Measurements from ENCODE around the gene PTPRG. TPM values are rescaled to one million over a fixed set of nuclear protein-coding genes. Genes with fewer than 3 reads are reported as not detected.

The PTPRG gene
- total RNA-seq, 4 donors from 2014 or later: 8.4 to 37.3 (median 14.9) TPM

GRCh38 chr3:61669203-61669602 is 107.8 kb downstream of the PTPRG start:
- H3K4me3 ChIP-seq (ENCODE audit: low read depth, poor library complexity, severe bottlenecking): no peak overlapping the region
- DNase-seq (ENCODE audit: low spot score in 2 of 2): no peak
- TF ChIP-seq POLR2A (IDR thresholded peaks at IDR 0.05): no peak
- TF ChIP-seq CTCF (IDR thresholded peaks at IDR 0.05): no peak
- intact Hi-C loops (cut with DNase I; ENCODE audit: low total_unique reads): no loop called here
- 74 to 80% methylated on average over 3 of the region's 3 CpGs for WGBS, 2 donors

- no peak for DNase-seq (ENCODE audit: low spot score in 2 of 2)
- intact Hi-C loops (cut with DNase I; ENCODE audit: low total_unique reads): no loop called here
- 71 to 72% methylated on average over 6 of the region's 6 CpGs for WGBS, 2 donors
Measured at GRCh38 chr3:61669668-61670299, 108.4 kb downstream of the PTPRG start.

GRCh38 chr3:61673651-61674050 is 112.3 kb downstream of the PTPRG start:
- TF ChIP-seq POLR2A (IDR thresholded peaks at IDR 0.05) (no peak), CTCF (IDR thresholded peaks at IDR 0.05) (no peak)
- H3K4me3 ChIP-seq (ENCODE audit: low read depth, poor library complexity, severe bottlenecking): no peak overlapping the region
- intact Hi-C loops (cut with DNase I; ENCODE audit: low total_unique reads): no loop called here
- DNase-seq (ENCODE audit: low spot score in 2 of 2): no peak
- 59 to 62% methylated on average over 3 of the region's 3 CpGs for WGBS, 2 donors

More at GRCh38 chr3:61669668-61670299, 108.4 kb downstream of the PTPRG start:
- no peak for TF ChIP-seq POLR2A (IDR thresholded peaks at IDR 0.05)
- TF ChIP-seq CTCF (IDR thresholded peaks at IDR 0.05): no peak
- H3K4me3 ChIP-seq (ENCODE audit: low read depth, poor library complexity, severe bottlenecking): no peak overlapping the region

- intact Hi-C loops (cut with DNase I; ENCODE audit: low total_unique reads): no loop called here
- no peak for DNase-seq (ENCODE audit: low spot score in 2 of 2)
- WGBS, 2 donors: 45 to 55% methylated on average over 1 of the region's 1 CpG
- no peak overlapping the region for H3K4me3 ChIP-seq (ENCODE audit: low read depth, poor library complexity, severe bottlenecking)
- TF ChIP-seq CTCF (IDR thresholded peaks at IDR 0.05) (no peak), POLR2A (IDR thresholded peaks at IDR 0.05) (no peak)
Measured at GRCh38 chr3:61674596-61674995, 113.2 kb downstream of the PTPRG start.

GRCh38 chr3:61679026-61679425 is 117.7 kb downstream of the PTPRG start:
- TF ChIP-seq POLR2A (IDR thresholded peaks at IDR 0.05): no peak
- no peak for TF ChIP-seq CTCF (IDR thresholded peaks at IDR 0.05)
- H3K4me3 ChIP-seq (ENCODE audit: low read depth, poor library complexity, severe bottlenecking): no peak overlapping the region
- intact Hi-C loops (cut with DNase I; ENCODE audit: low total_unique reads): no loop called here
- WGBS, 2 donors: 84 to 87% methylated on average over 4 of the region's 4 CpGs
- DNase-seq (ENCODE audit: low spot score in 2 of 2): no peak

- no peak for TF ChIP-seq POLR2A (IDR thresholded peaks at IDR 0.05)
- no peak for TF ChIP-seq CTCF (IDR thresholded peaks at IDR 0.05)
- 81 to 86% methylated on average over 3 of the region's 3 CpGs for WGBS, 2 donors
- no peak for DNase-seq (ENCODE audit: low spot score in 2 of 2)
- intact Hi-C loops (cut with DNase I; ENCODE audit: low total_unique reads): no loop called here
- no peak overlapping the region for H3K4me3 ChIP-seq (ENCODE audit: low read depth, poor library complexity, severe bottlenecking)
Measured at GRCh38 chr3:61680617-61681016, 119.2 kb downstream of the PTPRG start.
